IPS DF 6.9 (cell line): Measurements from ENCODE around the gene CSNK1G2.

ENCODE experiments used
- DNase-seq: peaks from one replicate; pipeline ENCODE4 v3.0.0-alpha.2; 2013; ENCODE audit warnings: low read depth, low spot score
- H3K27ac ChIP-seq: one replicate; pipeline ENCODE4 v1.5.1; 2013; ENCODE audit warnings: low read length, control low read depth
- H3K27me3 ChIP-seq: 2 replicates; pipeline ENCODE4 v1.6.1; 2013; ENCODE audit warnings: mild to moderate bottlenecking, low read length; ENCODE audit not compliant: control insufficient read depth, insufficient read depth
- H3K36me3 ChIP-seq: 2 replicates; pipeline ENCODE4 v1.6.1; 2013; ENCODE audit warnings: low read length; ENCODE audit not compliant: control insufficient read depth, insufficient read depth
- H3K4me1 ChIP-seq: 2 replicates; pipeline ENCODE4 v1.6.1; 2013; ENCODE audit warnings: low read length; ENCODE audit not compliant: control insufficient read depth, insufficient read depth
- H3K4me3 ChIP-seq: 2 replicates; pipeline ENCODE4 v1.5.1; 2013; ENCODE audit warnings: mild to moderate bottlenecking, low read length
- H3K9me3 ChIP-seq: 2 replicates; pipeline ENCODE4 v1.6.1; 2013; ENCODE audit warnings: low read length, inconsistent platforms; ENCODE audit not compliant: control insufficient read depth, insufficient read depth
- WGBS: extraction: QIAGEN DNeasy Blood & Tissue Kit; methylation state at CpG from one replicate; pipeline ENCODE4 v1.1.7; 2013; ENCODE audit warnings: mixed read lengths, missing lambda C conversion rate; ENCODE audit not compliant: insufficient read length, insufficient coverage; 5-methylcytosine and 5-hydroxymethylcytosine counted together

Gene CSNK1G2

GRCh38 chr19:1941146-1942077 is at the start of gene CSNK1G2:
Gene CSNK1G2 (plus strand): TSS chr19:1941172. CDS start chr19:1969773, 28,601 bp downstream.
- Histone ChIP-seq H3K4me1 (peaks cover 7% of the 10 kb centered on the region), H3K27me3 (no peaks in the 10 kb centered on the region), H3K4me3 (peak within 1 kb of the TSS; percentile 85), H3K27ac (no peak within 1 kb of the TSS), H3K9me3 (no peaks in the 10 kb centered on the region), H3K36me3 (no peaks in the 10 kb centered on the region)
- no CpG with 5 or more reads among the region's 97 CpGs for WGBS
- no peak for DNase-seq

GRCh38 chr19:1893791-1894190 is 47.2 kb upstream of the CSNK1G2 start:
- DNase-seq: no peak
- H3K36me3 ChIP-seq: no peaks in the 10 kb centered on the region
- H3K4me1 ChIP-seq: peaks cover 2% of the 10 kb centered on the region; the same call in 1 of the 2 replicates
- no peaks in the 10 kb centered on the region for H3K9me3 ChIP-seq
- no peak overlapping the region for H3K27ac ChIP-seq
- no peaks in the 10 kb centered on the region for H3K27me3 ChIP-seq
- WGBS: no CpG with 5 or more reads among the region's 17 CpGs
- H3K4me3 ChIP-seq: no peak overlapping the region

DNA sequence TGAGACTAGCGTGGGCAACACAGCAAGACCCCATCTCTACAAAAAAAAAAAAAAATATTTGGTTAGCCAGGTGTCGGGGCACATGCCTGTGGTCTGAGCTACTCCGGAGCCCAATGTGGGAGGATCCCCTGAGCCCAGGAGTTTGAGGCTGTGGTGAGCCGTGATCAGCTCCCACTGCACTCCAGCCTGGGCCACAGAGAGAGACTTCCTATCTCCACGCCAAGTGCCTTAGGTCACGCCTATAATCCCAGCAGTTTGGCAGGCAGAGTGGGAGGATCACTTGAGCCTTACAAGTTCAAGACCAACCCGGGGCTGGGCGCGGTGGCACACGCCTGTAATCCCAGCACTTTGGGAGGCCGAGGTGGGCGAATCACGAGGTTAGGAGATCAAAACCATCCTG is 44.5 kb upstream of the CSNK1G2 start:
- Histone ChIP-seq H3K27me3 (no peaks in the 10 kb centered on the region), H3K4me1 (peaks cover 2% of the 10 kb centered on the region; the same call in 1 of the 2 replicates), H3K4me3 (no peak overlapping the region), H3K36me3 (no peaks in the 10 kb centered on the region), H3K9me3 (no peaks in the 10 kb centered on the region), H3K27ac (no peak overlapping the region)
- no peak for DNase-seq
- no CpG with 5 or more reads among the region's 13 CpGs for WGBS

- WGBS: no CpG with 5 or more reads among the region's 16 CpGs
- H3K4me1 ChIP-seq: peaks cover 3% of the 10 kb centered on the region; the same call in 1 of the 2 replicates
- no peak overlapping the region for H3K27ac ChIP-seq
- H3K36me3 ChIP-seq: no peaks in the 10 kb centered on the region
- no peaks in the 10 kb centered on the region for H3K27me3 ChIP-seq
- DNase-seq: no peak
- no peak overlapping the region for H3K4me3 ChIP-seq
- H3K9me3 ChIP-seq: no peaks in the 10 kb centered on the region
Observed at GRCh38 chr19:1901940-1902404, 39.0 kb upstream of the CSNK1G2 start.

DNA sequence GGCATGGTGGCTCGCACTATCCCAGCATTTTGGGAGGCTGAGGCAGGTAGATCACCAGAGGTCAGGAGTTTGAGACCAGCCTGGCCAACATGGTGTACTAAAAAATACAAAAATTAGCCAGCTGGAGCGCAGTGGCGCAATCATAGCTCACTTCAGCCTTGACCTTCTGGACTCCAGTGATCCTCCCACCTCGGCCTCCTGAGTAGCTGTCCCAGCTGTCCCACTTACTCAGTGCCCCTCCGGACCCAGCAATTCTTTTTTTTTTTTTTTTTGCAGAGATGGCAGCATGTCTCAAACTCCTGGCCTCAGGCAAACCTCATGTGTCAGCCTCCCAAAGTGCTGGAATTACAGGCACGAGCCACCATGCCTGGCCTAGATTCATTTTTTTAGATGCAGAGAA is 38.0 kb upstream of the CSNK1G2 start:
- H3K27ac ChIP-seq: no peak overlapping the region
- H3K4me1 ChIP-seq: peaks cover 3% of the 10 kb centered on the region; the same call in 1 of the 2 replicates
- peaks cover 2% of the 10 kb centered on the region; the same call in 1 of the 2 replicates for H3K36me3 ChIP-seq
- H3K27me3 ChIP-seq: no peaks in the 10 kb centered on the region
- no peak overlapping the region for H3K4me3 ChIP-seq
- no CpG with 5 or more reads among the region's 6 CpGs for WGBS
- DNase-seq: no peak
- H3K9me3 ChIP-seq: no peaks in the 10 kb centered on the region

DNA sequence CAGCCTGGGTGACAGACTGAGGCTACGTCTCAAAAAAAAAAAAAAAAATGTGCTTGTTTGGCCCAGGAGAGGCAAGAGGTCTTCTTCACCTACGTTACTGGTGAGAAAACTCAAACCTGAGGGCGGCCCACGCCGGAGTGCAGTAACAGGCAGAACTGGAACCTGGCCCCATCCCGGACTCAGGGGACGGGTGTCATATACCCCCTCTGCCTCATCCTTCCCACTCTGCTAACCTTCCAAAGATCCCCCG is 36.2 kb upstream of the CSNK1G2 start:
- Histone ChIP-seq H3K27me3 (no peaks in the 10 kb centered on the region), H3K36me3 (peaks cover 6% of the 10 kb centered on the region; the same call in 1 of the 2 replicates), H3K4me3 (peak overlapping the region; percentile 21; the same call in 1 of the 2 replicates), H3K27ac (no peak overlapping the region), H3K9me3 (no peaks in the 10 kb centered on the region), H3K4me1 (peaks cover 3% of the 10 kb centered on the region; the same call in 1 of the 2 replicates)
- WGBS: no CpG with 5 or more reads among the region's 8 CpGs
- DNase-seq: no peak

DNA sequence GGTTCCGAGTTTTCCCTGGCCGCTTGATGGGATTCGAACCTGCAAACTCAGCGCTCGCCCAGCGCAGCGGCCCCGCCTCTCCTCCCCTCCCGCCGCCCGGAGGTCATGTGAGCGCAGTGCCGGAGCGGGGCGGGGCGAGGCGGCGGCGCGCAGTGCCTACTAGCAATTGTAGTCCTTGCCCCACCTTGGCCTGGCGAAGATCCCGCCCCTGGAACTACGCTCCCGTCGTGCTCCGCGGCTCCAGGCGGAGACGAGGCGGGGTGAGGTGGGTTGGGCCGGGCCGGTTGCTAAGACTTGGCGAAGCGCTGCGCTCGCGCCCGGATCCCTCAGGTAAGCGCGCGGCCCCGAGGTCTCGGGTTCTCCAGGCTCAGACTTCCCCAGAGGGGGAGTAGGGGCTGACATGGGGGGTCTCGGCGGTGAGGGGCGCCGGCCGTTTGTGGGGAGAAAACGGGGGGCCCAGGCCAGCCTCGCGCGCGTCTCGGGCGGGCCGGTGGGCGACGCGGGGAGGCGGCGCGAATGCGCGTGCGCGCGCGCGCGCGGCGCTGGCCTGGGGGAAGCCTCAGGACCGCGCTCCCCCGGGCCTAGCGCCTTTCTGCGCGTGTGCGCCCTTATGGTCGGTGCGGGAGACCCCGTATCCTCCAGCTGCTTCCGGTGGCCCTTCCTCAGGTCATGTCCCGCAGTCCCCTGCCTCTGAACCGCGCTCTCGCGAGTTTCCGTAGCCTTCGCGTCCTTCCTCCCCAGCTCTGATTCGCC is 35.7 kb upstream of the CSNK1G2 start, which contains the start of the genes ADAT3 and SCAMP4:
ADAT3 (plus strand) TSS at position 290 of the 753 bp plus-strand sequence. CDS start 6,649 bp downstream, outside the sequence.
SCAMP4 (plus strand) TSS at position 290 of the 753 bp plus-strand sequence. CDS start 9,621 bp downstream, outside the sequence.
- peaks cover 6% of the 10 kb centered on the region; the same call in 1 of the 2 replicates for H3K36me3 ChIP-seq

GRCh38 chr19:1905863-1906375 is 35.1 kb upstream of the CSNK1G2 start:
- no CpG with 5 or more reads among the region's 15 CpGs for WGBS
- Histone ChIP-seq H3K4me1 (peaks cover 3% of the 10 kb centered on the region; the same call in 1 of the 2 replicates), H3K27ac (no peak overlapping the region)

More for the DNA sequence above, 35.7 kb upstream of the CSNK1G2 start, which contains the start of the genes ADAT3 and SCAMP4:
- no peaks in the 10 kb centered on the region for H3K27me3 ChIP-seq
- DNase-seq: peak; percentile 95
- H3K4me3 ChIP-seq: peak within 1 kb of the TSS; percentile 64; the same call in 1 of the 2 replicates
- no peak within 1 kb of the TSS for H3K27ac ChIP-seq
- no peaks in the 10 kb centered on the region for H3K9me3 ChIP-seq
- WGBS: no CpG with 5 or more reads among the region's 92 CpGs
- peaks cover 3% of the 10 kb centered on the region; the same call in 1 of the 2 replicates for H3K4me1 ChIP-seq

GRCh38 chr19:1906985-1907562 is 33.9 kb upstream of the CSNK1G2 start:
- no peak for DNase-seq
- WGBS: no CpG with 5 or more reads among the region's 10 CpGs
- peaks cover 10% of the 10 kb centered on the region; the same call in 1 of the 2 replicates for H3K36me3 ChIP-seq
- H3K27me3 ChIP-seq: no peaks in the 10 kb centered on the region
- H3K27ac ChIP-seq: no peak overlapping the region
- no peak overlapping the region for H3K4me3 ChIP-seq
- H3K9me3 ChIP-seq: no peaks in the 10 kb centered on the region
- peaks cover 3% of the 10 kb centered on the region; the same call in 1 of the 2 replicates for H3K4me1 ChIP-seq

More at GRCh38 chr19:1905863-1906375, 35.1 kb upstream of the CSNK1G2 start:
- Histone ChIP-seq H3K4me3 (peak overlapping the region; percentile 64; the same call in 1 of the 2 replicates), H3K36me3 (peaks cover 6% of the 10 kb centered on the region; the same call in 1 of the 2 replicates), H3K9me3 (no peaks in the 10 kb centered on the region), H3K27me3 (no peaks in the 10 kb centered on the region)
- no peak for DNase-seq
